Stimulated activated naive CD8-positive, alpha-beta T cell treated with anti-CD3 and anti-CD28 coated beads, Interleukin-15, Interleukin-2, amounts not matched to agents 100 U/mL and 50 U/mL, for 24 hours (primary cell): ENCODE measurements around the gene LCNL1.

Experiments used
- ATAC-seq: fragments of 150-1000 bp; cut with Tn5 transposase; one replicate; pipeline ENCODE4 v1.10.0; 2021
- DNase-seq: peaks from one replicate; pipeline ENCODE4 v3.0.0; 2021

LCNL1 gene

DNA sequence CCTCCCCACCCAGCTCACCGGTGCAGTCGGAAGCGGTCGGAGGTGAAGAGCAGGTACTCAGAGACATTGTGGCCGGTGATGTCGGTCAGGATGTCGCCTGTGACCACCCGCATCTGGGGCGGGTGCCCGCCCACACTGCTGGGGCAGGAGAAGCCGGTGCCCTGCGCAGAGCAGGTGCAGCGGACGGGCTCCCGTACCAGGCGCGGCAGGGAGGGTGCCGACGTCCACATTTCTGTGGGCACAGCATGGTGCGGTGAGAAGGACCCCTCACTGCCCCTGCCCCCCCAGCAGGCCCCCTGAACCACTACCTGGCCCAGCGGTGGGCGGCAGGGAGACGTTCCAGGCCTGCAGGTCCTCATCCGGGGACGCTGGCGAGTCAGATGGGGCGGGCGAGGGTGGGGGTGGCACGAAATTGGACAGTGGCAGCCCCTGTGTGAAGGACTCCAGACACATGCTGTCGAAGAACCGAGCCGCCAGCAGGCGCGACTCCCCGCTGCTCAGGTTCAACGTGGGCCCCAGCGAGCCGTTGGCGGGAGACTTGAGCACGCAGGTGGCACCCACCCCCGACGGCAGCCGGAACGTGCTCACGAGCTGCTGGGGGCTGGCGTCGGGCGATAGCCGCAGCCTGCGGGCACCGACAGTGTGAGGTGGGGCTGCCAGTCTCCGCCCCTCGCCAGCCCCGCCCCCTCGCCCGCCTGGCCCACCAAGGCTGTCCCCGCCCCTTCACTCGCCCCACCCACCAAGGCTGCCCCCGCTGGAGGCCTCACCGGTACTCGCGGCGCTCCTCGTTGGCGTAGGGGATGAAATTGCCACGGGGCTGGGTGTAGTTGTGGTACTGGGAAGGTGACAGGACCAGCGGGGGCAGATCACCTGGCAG is 30.1 kb downstream of the LCNL1 start:
- ATAC-seq = no peak
- no peak for DNase-seq

DNA sequence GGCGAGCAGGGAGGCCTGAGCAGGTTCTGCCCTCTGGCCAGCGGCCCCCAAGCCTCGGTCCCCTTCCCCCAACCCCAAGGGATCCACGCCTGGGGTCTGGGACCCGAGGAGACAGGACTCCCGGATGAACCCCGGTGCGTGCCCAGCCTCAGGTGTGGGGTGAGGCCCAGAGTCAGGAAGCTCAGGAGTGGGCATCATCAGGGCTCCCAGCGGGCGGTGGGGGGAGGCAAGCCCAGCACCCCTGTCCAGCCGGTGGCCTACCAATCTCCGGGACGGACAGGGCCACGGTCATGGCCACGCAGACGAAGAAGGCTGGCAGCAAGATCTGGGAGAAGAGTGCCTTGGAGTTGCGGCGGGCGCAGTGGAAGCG is 30.8 kb downstream of the LCNL1 start:
- no peak for ATAC-seq
- no peak for DNase-seq

DNA sequence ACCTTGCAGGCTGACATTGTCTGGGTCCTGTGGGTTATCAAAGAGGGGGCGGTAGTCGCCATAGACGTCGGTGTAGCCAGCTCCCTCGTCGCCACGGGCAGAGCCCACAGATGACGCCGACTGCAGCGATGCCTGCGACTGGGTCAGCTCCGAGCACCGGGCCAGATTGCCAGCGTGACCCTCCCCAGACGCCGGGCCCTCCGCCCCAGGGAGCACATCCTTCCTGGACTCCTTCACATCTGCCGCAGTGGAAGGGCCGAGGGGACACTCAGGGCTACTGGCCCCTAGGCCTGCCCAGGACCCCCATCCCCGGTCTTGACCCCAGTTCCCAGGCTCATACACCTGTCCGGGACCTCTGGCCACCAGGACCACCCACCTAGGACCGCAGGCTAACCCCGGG is 31.4 kb downstream of the LCNL1 start:
- DNase-seq = no peak
- no peak for ATAC-seq

DNA sequence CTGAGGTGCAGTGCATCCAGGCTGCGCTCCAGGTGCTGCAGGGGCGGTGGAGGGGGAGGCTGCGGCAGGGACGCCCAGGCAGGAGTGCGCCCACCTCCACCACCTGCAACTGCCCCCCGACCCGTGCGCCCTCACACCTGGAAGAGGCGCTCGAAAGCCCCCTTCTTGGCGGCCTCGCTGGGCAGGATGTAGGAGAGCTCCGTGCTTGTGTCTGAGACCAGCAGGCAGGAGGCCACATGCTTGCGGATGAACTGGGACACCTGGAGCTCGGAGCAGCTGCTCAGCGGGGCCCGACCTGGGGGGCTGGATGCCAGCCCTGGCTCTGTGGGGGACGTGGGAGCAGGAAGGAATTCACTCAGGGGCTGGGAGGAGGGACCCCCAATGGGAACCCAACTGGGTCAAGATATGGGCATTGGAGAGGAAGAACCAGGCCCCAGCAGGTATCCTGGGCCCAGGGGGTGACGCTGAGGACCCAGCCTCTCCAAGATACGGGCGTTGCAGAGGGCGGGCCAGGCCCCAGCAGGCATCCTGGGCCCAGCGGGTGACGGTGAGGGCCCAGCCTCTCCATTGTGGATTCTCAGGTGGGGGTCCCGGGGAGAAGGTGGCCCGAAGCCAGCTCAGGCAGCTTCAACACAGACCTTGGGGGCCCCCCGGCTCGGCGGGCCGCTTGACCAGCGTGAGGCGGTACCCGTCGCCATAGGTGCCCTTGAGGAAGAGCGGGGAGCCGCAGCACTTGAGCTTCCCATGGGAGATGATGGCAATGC is 32.2 kb downstream of the LCNL1 start:
- DNase-seq (no peak), ATAC-seq (no peak)

DNA sequence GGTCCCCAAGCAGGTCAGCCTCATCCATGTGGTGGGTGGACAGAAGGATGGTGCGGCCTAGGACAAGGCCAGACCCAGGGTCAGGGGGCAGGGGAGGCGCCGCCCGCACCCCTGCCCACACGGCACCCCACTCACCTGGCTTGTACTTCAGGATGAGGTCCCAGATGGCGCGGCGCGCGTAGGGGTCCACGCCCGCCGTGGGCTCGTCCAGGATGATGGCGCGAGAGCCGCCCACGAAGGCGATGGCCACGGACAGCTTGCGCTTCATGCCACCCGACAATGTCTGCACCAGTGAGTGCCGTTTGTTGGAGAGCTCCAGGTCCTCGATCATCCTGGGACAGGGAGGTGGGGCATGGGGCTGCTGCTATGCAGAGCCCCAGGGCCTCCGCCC is 32.7 kb downstream of the LCNL1 start:
- no peak for ATAC-seq
- DNase-seq = no peak

DNA sequence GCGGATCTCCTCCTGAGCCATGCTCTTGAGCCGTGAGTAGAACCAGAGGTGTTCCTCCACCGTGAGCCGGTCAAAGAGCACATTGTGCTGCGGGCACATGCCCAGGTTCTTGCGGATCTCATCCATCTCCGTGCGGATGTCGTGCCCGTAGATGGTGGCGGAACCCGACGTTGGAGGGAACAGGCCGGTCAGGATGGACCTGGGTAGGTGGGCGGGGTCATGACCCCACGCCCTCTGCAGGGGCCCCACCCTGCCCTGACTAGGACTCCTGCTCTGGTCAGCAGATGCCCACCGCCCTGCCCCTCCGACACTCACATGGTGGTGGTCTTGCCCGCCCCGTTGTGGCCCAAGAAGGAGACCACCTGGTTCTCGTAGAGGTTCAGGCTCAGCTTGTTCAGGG is 33.2 kb downstream of the LCNL1 start:
- no peak for ATAC-seq
- no peak for DNase-seq

DNA sequence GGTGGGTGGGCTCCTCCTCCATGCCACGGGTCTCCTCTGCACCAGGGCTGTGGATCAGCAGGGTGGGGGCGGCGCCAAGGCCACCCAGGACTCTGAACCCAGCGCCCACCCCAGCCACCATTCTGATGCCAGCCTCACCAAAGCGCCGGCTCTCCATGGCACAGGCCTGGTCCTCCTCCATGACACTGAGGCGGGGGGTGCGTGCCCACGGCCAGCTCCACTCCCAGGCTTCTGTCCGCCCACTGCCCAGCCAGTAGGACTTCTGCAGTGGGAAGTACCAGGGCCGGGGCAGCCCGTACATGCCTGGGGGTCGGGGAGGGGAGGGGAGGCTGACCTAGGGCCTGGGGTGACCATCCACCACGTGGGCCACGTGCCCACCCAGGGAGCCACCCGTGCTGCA is 33.6 kb downstream of the LCNL1 start:
- ATAC-seq (no peak), DNase-seq (no peak)

DNA sequence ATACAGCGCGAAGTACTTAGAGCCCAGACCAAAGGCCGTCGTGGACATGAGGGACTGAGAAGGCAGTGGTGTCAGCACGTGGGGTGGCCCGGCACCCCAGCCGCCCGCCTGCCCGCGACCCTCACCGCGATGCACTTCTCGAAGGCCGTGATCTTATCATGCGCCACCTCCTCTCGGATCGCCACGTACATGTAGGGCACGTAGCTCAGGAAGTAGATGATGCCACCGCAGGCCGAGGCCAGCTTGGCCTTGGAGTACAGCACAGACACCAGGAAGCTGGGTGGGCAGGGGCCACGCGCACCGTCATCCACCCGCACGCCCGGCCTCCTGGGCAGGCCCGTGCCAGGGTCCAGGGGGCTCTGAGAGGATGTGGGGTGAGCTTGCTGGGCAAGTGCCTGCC is 34.3 kb downstream of the LCNL1 start:
- DNase-seq = no peak
- no peak for ATAC-seq

DNA sequence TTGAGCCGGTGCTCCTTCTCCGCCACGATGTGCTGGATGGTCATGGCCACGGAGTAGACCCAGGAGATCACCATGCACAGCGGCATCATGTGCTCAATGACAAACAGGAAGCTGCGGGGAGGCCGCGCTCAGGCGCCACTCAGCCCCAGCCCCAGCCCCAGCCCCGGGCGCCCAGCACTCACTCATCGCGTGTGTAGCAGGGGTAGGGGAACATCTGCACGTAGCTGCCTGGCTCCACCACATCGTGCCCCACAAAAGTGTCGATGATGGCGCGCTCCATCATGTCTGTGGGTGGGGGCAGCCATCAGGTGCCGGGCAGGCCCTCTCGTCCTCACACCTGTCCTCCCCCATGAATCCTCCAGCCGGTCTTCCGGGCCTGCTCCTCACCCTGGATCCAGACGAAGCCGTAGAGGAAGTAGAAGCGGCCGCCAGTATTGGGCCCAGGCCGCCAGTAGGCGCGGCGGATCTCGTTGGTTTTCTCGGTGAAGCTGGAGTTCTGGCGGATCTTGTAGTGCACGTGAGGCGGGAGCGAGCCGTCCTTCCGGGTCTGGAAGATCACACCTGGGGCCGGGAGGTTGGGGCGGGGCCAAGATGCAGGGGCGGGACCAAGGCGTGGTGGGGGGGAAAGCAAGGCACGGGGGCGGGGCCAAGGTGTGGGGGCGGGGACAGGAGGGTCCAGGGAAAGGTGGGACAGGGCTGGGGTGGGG is 35.2 kb downstream of the LCNL1 start:
- ATAC-seq (no peak), DNase-seq (no peak)

DNA sequence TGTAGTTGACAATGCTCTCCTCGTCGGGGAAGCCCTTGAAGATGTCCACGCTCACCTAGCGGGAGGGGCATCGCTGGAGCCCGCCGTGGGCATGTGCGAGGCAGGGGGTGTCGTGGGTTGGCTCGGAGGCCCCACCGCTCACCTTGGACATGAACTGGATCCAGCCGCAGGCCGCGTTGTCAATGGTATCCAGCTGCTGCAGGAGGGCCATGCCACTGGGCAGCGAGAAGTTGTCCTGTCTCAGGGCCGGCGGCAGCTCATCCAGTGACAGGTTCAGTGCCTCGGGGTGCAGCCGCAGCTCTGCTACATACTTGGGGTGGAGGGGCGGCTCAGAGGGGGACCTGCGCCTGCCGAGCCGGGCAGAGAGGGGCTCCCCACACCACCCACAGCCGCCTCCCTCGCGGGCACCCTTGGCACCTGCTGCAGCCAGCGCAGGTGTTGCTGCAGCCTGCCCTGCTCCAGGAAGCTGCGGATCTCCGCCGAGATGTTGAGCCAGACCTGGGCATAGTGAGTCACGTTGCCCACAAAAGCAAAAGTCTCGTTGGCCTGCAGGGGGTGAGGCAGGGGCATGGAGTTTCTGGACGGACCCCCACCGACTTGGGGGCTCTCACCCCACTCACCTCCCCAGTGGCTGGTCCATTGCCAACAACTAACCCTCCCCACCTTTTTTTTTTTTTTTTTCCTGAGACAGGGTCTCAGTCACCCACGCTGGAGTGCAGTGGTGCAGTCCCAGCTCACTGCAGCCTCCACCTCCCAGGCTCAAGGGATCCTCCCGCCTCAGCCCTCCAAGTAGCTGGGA is 36.2 kb downstream of the LCNL1 start:
- ATAC-seq = no peak
- no peak for DNase-seq

DNA sequence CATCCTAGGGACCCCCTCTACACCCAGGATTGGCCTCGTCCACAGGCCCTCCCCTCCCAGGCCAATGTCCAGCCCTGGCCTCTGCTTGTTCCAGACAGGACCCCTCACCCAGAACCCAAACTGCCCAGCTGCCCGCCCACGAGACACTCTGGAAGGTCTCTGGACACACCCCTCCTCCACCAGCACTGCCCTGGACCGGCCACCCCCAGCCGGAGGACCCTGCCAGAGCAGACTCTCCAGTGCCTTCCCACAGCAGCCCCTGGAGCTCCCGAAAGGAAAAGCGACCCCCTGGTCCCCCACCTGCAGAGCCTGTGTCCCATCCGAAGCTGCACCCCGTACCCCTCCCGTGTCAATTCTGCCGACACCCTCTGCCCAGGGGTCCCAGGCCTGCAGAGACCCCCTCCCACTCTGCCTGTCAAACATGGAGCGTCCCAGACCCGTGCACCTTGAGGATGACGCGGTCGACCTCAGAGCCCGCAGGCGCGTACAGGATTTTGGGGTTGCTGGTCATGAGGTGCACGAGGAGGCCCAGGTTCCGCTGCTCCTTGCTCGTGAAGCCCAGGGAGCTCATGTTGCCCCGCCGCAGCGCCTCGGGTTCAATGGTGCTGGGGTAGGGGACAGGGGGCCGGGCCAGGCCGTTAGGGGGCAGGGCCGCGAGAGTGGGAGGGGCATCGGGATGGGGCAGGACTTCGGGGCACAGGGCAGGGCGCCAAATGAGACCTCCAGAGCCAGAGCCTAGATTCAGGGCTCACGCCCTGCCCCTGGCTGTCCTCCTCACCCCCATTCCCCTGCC is 37.3 kb downstream of the LCNL1 start:
- ATAC-seq (no peak), DNase-seq (no peak)

DNA sequence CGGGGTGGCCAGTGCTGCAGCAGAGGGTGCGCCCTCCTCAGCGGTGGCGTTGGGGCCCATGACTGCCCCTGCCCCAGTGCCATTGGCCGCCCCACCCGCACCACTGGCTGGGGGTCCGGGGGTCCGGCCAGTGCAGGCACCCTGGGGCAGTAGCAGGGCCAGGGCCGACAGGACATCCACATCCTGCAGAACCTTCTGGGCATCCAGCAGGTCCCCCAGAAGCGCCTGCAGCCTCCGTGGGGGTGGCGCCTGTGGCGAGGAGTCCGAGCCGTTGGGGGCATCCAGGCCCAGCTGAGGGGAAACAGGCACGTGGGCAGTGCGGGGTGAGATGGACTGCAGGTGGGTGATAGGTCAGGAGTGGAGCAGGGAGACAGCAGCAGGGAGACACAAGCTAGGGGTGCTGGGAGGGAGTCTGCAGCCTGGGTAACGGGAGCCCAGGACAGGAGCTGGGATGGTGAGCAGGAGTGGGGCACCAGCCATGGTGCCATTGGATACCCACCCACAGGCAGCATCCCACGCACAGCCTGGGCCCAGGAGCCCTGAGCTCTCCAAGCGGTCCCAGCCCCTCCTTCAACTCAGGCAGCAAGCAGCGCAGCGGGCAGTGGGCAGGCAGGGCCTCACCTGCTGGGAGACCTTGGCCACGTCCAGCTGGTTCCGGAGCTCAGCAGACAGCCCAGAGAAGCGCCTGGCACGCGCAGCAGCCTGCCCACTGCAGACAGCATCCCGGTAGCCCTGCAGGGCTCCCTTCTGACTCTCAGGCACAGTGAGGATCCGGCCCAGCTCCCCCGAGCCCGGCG is 38.2 kb downstream of the LCNL1 start:
- no peak for ATAC-seq
- no peak for DNase-seq

DNA sequence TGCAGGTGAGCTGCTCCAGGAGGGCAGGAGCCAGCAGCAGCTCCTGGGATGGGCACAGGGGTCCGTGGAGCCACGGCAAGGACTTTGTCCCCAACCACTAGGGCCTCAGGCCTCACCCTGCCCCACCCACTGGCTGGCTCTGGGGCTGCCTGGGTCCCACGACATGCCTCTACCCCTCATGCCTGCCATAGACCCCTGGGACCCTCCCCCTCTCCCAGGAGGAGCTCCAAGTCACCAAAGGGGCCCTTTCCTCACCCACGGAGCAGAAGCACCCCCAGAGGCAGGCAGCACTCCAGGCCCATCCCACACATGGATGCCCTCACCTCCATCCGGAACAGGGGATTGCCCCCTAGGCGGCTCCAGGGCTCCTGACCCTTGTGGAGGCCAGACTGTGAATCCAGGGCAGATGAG is 38.8 kb downstream of the LCNL1 start:
- no peak for ATAC-seq
- no peak for DNase-seq

DNA sequence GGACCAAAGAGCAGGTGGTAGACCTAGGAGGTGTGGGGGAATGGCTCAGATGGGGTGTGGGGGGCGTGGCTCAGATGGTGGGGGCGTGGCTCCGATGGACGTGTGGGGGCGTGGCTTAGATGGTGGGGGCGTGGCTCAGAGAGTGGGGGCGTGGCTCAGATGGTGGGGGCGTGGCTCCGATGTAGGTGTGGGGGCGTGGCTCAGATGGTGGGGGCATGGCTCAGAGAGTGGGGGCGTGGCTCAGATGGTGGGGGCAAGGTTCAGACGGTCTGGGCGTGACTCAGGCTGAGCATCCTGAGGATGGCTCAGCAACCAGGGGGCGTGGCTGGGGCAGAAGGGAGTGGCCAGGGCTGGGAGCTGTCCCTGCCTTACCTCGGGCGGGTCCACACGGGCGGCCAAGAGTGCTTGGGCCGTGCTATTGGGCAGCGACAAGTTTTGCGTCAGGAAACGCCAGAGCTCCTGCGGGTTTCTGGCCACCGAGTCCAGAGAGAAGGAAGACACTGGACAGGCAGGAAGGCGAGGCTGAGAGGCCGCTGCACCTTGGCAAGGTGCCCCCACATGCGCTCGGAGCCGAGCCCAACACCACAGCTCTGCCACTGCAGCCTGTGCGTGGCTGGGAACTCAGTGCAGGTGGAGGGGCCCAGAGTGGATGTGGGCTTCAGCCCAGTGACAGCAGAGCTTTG is 39.3 kb downstream of the LCNL1 start:
- peak; percentile 78 for ATAC-seq
- peak; percentile 81 for DNase-seq

DNA sequence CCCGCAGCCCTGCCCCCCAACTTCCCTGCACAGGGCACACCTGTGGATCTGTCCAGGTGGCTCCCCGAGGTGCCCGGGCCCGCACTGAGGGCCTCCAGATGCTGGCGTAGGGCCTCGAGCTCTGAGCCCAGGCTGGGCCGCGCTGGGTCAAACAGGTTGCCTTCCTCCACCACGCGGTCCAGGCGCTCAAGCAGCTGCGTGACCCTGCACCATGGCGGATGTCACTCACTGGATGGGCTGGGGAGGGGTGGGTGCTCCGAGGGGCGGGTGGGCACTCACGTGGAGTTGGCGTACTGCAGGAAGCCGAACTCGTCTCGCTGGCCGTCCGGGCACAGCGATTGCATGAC is 39.8 kb downstream of the LCNL1 start:
- DNase-seq = no peak
- ATAC-seq = no peak

DNA sequence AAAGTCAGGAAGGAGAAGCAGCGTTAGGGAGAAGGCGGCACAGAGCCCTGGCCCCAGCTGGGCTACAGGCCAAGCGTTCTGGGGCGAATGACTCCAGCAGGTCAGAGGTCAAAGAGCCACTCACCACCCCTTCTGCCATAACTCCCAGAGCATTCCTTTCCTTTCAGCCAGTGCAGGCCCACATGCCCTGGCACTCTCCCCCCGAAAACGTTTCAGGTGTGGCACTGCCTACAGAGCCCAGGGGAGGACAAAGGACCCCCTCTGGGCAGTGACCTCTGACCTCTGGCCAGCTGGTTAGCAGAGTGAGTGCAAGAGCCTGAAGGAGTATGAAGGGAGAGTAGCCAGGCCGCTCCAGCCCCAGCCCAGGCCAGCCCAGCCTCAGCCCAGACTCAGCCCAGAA is 40.4 kb downstream of the LCNL1 start:
- no peak for DNase-seq
- ATAC-seq = no peak

DNA sequence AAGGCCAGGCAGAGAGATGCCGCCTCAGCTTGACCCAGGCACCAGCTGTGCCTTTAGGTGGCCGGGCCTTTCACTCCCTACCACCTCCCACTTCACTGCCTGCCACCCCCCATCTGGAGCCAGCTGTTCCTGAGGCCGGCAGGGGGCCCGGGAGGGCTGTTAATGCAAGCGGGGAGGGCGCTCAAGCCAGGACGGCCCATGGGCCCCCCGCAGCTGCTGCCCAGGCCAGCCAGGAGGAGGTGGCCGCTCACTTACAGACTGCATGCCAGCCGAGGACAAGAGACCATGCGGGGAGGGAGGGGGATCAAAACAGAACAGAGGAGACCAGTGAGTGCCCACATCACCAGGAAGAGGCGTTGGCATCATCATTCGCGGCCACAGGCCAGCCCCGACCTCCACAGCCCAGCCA is 40.8 kb downstream of the LCNL1 start:
- DNase-seq = no peak
- no peak for ATAC-seq

DNA sequence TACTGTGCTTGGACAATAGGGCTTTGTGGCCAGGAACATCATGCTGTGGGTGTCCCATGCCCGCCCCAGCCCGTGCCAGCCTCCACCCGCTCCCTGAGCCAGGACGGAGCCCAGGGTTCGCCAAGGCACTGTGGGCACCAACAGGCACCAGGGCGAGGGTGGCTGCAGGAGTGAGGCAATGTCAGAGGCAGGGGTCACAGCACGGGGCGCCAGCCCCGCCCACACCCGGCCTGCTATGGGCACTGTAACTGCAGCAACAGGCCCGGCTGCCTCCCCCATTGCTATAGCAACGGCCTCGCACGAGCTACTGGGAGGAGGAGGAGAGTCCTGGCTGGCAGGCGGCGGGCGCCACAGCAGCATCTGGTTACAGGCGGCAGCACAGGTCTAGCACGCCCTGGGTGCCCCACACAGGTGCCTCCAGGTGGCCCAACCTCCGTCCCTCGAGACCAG is 42.7 kb downstream of the LCNL1 start:
- no peak for DNase-seq

DNA sequence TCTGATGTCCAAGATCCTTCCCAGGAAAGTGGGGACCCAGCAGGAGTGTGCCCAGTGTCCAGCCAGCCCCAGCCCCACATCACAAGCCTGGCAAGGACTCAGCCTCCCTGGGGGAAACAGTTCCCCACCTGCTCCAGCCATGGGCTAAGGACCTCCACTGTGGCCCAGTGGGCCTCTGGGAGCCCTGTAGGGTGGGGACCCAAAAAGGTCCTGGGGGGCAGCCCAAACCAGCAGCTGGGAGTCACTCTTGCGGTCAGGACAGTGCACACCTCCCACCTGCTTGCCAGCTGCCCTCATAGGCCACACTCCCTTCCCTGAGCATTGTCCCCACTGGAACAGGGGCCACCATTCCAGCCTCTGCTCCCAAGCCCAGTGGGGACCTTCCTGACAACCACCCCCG is 43.6 kb downstream of the LCNL1 start:
- DNase-seq = no peak
- ATAC-seq = no peak

More for the DNA sequence above, 42.7 kb downstream of the LCNL1 start:
- ATAC-seq = no peak

DNA sequence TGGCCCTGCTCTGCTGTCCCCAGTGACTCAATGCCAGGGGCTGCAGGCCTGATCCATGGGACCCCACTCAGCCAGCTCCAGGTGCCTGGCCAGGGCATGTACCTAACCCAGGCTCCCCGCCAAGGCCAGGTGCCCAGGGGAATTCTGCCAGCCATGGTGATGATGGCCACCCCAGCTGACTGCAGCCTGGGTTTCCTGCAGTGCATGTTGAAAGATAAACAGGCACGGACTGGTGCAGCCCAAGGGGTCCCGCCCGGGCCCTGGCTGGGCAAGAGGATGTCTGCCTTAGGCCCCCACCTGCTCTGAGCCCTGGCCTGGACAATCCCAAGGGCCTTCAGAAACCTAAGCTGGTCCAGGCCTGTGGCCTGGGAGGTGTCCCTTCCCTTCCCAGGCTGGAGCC is 44.0 kb downstream of the LCNL1 start:
- ATAC-seq = no peak
- no peak for DNase-seq
